ENCODE measurements around the gene PRKCH.

The PRKCH gene

GRCh38 chr14:61453103-61453767 lies 131.9 kb downstream of the PRKCH start:
- peaks cover 14% of the 10 kb centered on the region for H3K36me3 ChIP-seq (ENCODE audit: control insufficient read depth, insufficient read depth, low read length)
- no peaks in the 10 kb centered on the region for H3K9me3 ChIP-seq (ENCODE audit: control insufficient read depth, low read length)
- H3K27ac ChIP-seq (ENCODE audit: low read depth, low read length, severe bottlenecking), result no peak overlapping the region
- WGBS, 2 experiments (ENCODE audit: insufficient coverage in 2 of 2), result 90 to 93% methylated on average over 7 to 8 of the region's 9 CpGs
- H3K4me1 ChIP-seq (ENCODE audit: control insufficient read depth, insufficient read depth, low read length, poor library complexity, severe bottlenecking), result no peaks in the 10 kb centered on the region
- no peak overlapping the region for H3K4me3 ChIP-seq (ENCODE audit: extremely low read depth, insufficient read depth, low read length, poor library complexity, severe bottlenecking)

DNA sequence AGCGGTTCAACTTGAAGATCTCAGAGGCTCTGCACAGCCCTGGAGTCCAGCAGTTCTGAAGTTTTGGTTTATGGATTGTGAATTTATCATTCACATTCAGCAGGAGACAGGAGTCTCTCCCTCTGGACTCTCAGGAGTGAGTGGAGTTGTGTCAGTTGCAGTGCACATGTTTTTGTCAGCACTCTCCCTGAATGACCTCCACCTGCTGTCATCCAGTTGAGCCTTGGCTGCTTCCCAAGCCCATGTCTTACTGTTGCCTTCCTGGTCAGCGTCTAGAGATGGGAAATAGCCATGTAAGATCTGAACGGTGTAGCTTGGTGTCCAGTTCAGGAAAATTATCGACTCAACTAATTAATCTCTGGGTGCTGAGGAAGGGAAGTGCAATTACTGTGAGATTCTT lies 133.2 kb downstream of the PRKCH start:
- no peak overlapping the region for H3K27ac ChIP-seq (ENCODE audit: low read depth, low read length, severe bottlenecking)
- no peaks in the 10 kb centered on the region for H3K9me3 ChIP-seq (ENCODE audit: control insufficient read depth, low read length)
- WGBS, 2 experiments (ENCODE audit: insufficient coverage in 2 of 2), result 87 to 100% methylated on average over 3 to 4 of the region's 4 CpGs
- no peaks in the 10 kb centered on the region for H3K4me1 ChIP-seq (ENCODE audit: control insufficient read depth, insufficient read depth, low read length, poor library complexity, severe bottlenecking)
- peaks cover 16% of the 10 kb centered on the region for H3K36me3 ChIP-seq (ENCODE audit: control insufficient read depth, insufficient read depth, low read length)
- H3K4me3 ChIP-seq (ENCODE audit: extremely low read depth, insufficient read depth, low read length, poor library complexity, severe bottlenecking), result no peak overlapping the region

- H3K27ac ChIP-seq (ENCODE audit: low read depth, low read length, severe bottlenecking), result no peak overlapping the region
- H3K4me3 ChIP-seq (ENCODE audit: extremely low read depth, insufficient read depth, low read length, poor library complexity, severe bottlenecking), result no peak overlapping the region
- WGBS, 2 experiments (ENCODE audit: insufficient coverage in 2 of 2), result 92 to 99% methylated on average over 5 of the region's 6 CpGs
- H3K36me3 ChIP-seq (ENCODE audit: control insufficient read depth, insufficient read depth, low read length), result peaks cover 16% of the 10 kb centered on the region
- no peaks in the 10 kb centered on the region for H3K4me1 ChIP-seq (ENCODE audit: control insufficient read depth, insufficient read depth, low read length, poor library complexity, severe bottlenecking)
- H3K9me3 ChIP-seq (ENCODE audit: control insufficient read depth, low read length), result no peaks in the 10 kb centered on the region
These were observed 134.0 kb downstream of the PRKCH start for GRCh38 chr14:61455351-61455750.

DNA sequence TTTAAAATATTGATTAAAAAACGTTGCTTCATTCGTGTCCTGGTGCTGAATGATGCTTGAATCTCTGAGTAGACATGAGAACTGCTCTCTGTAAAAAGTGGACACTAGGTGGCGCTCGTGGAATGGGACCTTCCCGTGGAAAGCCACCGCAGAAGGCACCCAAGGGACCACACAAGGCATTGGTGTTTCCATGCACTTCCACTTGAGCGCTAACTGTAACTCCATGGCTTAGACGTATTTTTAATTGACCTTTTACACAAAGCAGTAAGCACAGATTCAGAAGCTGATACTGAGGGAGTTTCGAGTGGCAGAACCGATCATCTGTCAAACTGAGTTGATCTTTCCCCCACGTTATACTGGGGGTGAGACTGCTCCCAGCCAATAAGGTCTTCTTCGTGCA lies 135.3 kb downstream of the PRKCH start:
- no peaks in the 10 kb centered on the region for H3K9me3 ChIP-seq (ENCODE audit: control insufficient read depth, low read length)
- 47 to 48% methylated on average over 10 of the region's 12 CpGs for WGBS, 2 experiments (ENCODE audit: insufficient coverage in 2 of 2)
- no peak overlapping the region for H3K4me3 ChIP-seq (ENCODE audit: extremely low read depth, insufficient read depth, low read length, poor library complexity, severe bottlenecking)
- H3K4me1 ChIP-seq (ENCODE audit: control insufficient read depth, insufficient read depth, low read length, poor library complexity, severe bottlenecking), result no peaks in the 10 kb centered on the region
- H3K27ac ChIP-seq (ENCODE audit: low read depth, low read length, severe bottlenecking), result no peak overlapping the region
- H3K36me3 ChIP-seq (ENCODE audit: control insufficient read depth, insufficient read depth, low read length), result peaks cover 16% of the 10 kb centered on the region

DNA sequence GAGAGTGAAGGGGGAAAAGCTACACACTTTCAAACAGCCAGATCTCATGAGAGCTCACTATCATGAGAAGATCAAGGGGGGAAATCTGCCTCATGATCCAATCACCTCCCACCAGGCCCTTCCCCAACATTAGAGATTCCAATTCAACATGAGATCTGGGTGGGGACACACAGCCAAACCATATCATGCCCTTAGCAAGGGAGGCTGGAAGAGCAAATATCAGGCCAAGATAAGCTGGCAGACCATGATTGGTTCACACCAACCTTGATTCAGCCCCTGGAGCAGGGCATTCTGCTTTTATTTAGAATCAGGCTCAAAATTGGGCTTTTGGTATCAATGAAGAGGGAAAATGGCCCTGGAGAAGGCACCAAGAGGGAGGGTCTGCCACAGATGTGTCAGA lies 137.4 kb downstream of the PRKCH start:
- H3K9me3 ChIP-seq (ENCODE audit: control insufficient read depth, low read length), result no peaks in the 10 kb centered on the region
- H3K36me3 ChIP-seq (ENCODE audit: control insufficient read depth, insufficient read depth, low read length), result peaks cover 16% of the 10 kb centered on the region
- no peak overlapping the region for H3K4me3 ChIP-seq (ENCODE audit: extremely low read depth, insufficient read depth, low read length, poor library complexity, severe bottlenecking)
- H3K4me1 ChIP-seq (ENCODE audit: control insufficient read depth, insufficient read depth, low read length, poor library complexity, severe bottlenecking), result peaks cover 7% of the 10 kb centered on the region
- no peak overlapping the region for H3K27ac ChIP-seq (ENCODE audit: low read depth, low read length, severe bottlenecking)

- Histone ChIP-seq H3K27ac (ENCODE audit: low read depth, low read length, severe bottlenecking) (no peak overlapping the region), H3K4me3 (ENCODE audit: extremely low read depth, insufficient read depth, low read length, poor library complexity, severe bottlenecking) (no peak overlapping the region), H3K4me1 (ENCODE audit: control insufficient read depth, insufficient read depth, low read length, poor library complexity, severe bottlenecking) (peaks cover 7% of the 10 kb centered on the region), H3K36me3 (ENCODE audit: control insufficient read depth, insufficient read depth, low read length) (peaks cover 16% of the 10 kb centered on the region), H3K9me3 (ENCODE audit: control insufficient read depth, low read length) (no peaks in the 10 kb centered on the region)
- 84 to 87% methylated on average over 3 to 5 of the region's 6 CpGs for WGBS, 2 experiments (ENCODE audit: insufficient coverage in 2 of 2)
These were observed 137.8 kb downstream of the PRKCH start for GRCh38 chr14:61459229-61459628.

GRCh38 chr14:61460063-61460462 lies 138.7 kb downstream of the PRKCH start:
- Histone ChIP-seq H3K9me3 (ENCODE audit: control insufficient read depth, low read length) (no peaks in the 10 kb centered on the region), H3K36me3 (ENCODE audit: control insufficient read depth, insufficient read depth, low read length) (peaks cover 16% of the 10 kb centered on the region), H3K4me1 (ENCODE audit: control insufficient read depth, insufficient read depth, low read length, poor library complexity, severe bottlenecking) (peaks cover 7% of the 10 kb centered on the region), H3K27ac (ENCODE audit: low read depth, low read length, severe bottlenecking) (no peak overlapping the region), H3K4me3 (ENCODE audit: extremely low read depth, insufficient read depth, low read length, poor library complexity, severe bottlenecking) (no peak overlapping the region)
- WGBS, 2 experiments (ENCODE audit: insufficient coverage in 2 of 2), result no CpG with 5 or more reads among the region's 1 CpG

DNA sequence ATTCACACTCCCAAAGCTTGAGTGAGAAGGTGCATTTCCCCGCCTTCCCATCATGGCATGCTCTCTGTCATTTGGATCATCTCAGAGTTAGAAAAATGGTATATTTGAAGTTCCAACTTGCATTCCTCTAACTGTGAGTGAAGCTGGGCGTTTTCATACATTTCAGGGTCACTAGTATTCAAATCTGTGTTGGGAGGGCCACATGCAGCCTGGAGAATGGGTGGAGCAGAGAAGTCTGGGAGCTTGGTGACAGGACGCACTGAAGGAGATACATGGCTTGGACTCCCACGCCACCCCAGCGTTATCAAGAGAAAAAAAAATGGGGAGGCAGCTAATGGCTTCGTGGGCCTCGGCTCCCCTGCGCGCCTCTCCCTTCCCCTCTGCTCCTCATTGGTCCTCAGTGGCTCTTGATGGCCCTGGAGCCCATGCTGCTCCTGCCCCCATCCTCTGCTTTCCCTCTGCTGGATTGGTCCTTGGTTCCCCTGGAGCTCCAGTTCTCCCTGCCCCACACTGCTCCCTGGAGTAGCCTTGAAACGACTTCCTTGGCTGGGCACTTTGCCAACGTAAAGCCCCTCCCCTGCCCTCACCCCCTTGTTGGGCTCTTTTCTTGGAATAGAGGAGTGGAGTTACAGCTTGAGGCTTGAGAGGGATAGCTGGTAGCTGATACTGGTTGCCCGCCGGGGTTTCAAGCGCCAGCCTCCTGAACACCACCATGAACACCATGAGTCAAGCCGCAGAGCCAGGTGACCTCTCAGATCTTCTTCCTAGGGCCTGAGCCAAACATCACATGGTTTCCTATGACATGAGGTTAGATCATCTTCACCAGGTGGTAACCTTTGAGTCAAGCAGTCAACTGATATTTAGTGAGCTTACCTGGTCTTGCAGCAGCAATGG lies 139.6 kb downstream of the PRKCH start:
- Histone ChIP-seq H3K27ac (ENCODE audit: low read depth, low read length, severe bottlenecking) (no peak overlapping the region), H3K4me3 (ENCODE audit: extremely low read depth, insufficient read depth, low read length, poor library complexity, severe bottlenecking) (no peak overlapping the region), H3K4me1 (ENCODE audit: control insufficient read depth, insufficient read depth, low read length, poor library complexity, severe bottlenecking) (peaks cover 10% of the 10 kb centered on the region), H3K9me3 (ENCODE audit: control insufficient read depth, low read length) (no peaks in the 10 kb centered on the region), H3K36me3 (ENCODE audit: control insufficient read depth, insufficient read depth, low read length) (peaks cover 16% of the 10 kb centered on the region)
- 87 to 89% methylated on average over 10 to 13 of the region's 15 CpGs for WGBS, 2 experiments (ENCODE audit: insufficient coverage in 2 of 2)

GRCh38 chr14:61461808-61462275 lies 140.5 kb downstream of the PRKCH start:
- Histone ChIP-seq H3K27ac (ENCODE audit: low read depth, low read length, severe bottlenecking) (no peak overlapping the region), H3K4me3 (ENCODE audit: extremely low read depth, insufficient read depth, low read length, poor library complexity, severe bottlenecking) (no peak overlapping the region), H3K36me3 (ENCODE audit: control insufficient read depth, insufficient read depth, low read length) (peaks cover 16% of the 10 kb centered on the region), H3K4me1 (ENCODE audit: control insufficient read depth, insufficient read depth, low read length, poor library complexity, severe bottlenecking) (peaks cover 13% of the 10 kb centered on the region), H3K9me3 (ENCODE audit: control insufficient read depth, low read length) (no peaks in the 10 kb centered on the region)
- 79 to 91% methylated on average over 5 of the region's 7 CpGs for WGBS, 2 experiments (ENCODE audit: insufficient coverage in 2 of 2)

DNA sequence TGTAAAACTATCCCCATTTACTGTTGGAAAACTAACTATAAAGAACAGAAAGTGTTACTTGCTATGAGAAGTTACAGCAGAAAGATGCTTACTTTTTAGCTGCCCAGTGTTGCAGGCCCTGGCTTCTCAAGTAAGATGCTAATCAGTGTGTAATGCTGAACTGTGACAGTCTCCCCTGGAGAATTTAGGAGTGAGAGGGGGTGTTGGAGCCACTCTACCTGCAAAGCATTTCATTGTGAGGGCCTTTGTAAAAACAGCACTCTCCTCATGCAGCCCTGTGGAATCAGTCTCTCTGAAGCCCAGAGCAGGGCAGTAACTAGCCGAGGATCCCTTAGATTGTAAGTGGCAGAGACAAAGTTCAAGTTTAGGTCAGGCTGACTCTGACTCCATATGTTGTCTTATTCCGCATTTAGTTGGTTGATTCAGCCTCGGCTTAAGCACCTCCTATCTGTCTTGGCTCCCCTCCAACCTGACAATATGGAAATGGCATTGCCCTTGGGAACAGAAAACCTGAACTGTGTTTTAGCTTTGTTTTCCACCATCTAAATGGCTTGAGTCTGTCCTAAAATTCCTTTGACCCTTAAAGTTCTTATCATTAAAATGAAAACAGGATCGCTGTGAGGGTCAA lies 141.3 kb downstream of the PRKCH start:
- WGBS, 2 experiments (ENCODE audit: insufficient coverage in 2 of 2), result 45 to 62% methylated on average over 3 of the region's 4 CpGs
- H3K4me1 ChIP-seq (ENCODE audit: control insufficient read depth, insufficient read depth, low read length, poor library complexity, severe bottlenecking), result peaks cover 16% of the 10 kb centered on the region
- H3K4me3 ChIP-seq (ENCODE audit: extremely low read depth, insufficient read depth, low read length, poor library complexity, severe bottlenecking), result no peak overlapping the region
- no peaks in the 10 kb centered on the region for H3K9me3 ChIP-seq (ENCODE audit: control insufficient read depth, low read length)
- H3K36me3 ChIP-seq (ENCODE audit: control insufficient read depth, insufficient read depth, low read length), result peaks cover 8% of the 10 kb centered on the region
- H3K27ac ChIP-seq (ENCODE audit: low read depth, low read length, severe bottlenecking), result no peak overlapping the region

Measured in mesodermal cell (in vitro differentiated cells).